GM15510 (cell line): ENCODE results near the gene NEURL2.

ENCODE experiments used
- POLR2A ChIP-seq: IDR thresholded peaks from 3 replicates; pipeline ENCODE4 v1.6.1; 2011; ENCODE audit warnings: borderline replicate concordance; ENCODE audit not compliant: insufficient read length; ENCODE audit errors: extremely low read depth

Gene NEURL2

DNA sequence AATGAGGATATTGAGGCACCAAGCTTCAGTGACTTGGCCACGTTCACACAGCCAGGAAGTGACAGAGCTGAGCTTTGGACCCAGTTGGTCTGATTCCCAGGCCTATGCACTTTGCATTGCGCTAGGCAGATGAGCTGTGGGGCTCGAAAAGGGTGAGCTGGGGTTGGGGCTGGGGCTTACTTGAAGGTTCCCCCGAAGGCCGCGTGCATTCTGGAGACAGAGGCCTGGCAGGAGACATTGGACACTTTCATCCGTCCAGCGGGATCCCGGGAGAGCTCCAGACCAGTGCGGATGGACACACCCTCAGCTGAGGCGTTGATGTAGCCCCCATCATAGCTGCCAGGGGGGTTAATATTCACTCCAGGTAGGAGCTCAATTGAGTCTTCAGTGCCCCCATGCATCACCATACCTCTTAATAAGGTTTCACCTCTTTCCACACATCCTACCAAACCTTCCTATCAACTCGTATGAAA, 18.4 kb upstream of the NEURL2 start:
- TF ChIP-seq POLR2A, result no peak

DNA sequence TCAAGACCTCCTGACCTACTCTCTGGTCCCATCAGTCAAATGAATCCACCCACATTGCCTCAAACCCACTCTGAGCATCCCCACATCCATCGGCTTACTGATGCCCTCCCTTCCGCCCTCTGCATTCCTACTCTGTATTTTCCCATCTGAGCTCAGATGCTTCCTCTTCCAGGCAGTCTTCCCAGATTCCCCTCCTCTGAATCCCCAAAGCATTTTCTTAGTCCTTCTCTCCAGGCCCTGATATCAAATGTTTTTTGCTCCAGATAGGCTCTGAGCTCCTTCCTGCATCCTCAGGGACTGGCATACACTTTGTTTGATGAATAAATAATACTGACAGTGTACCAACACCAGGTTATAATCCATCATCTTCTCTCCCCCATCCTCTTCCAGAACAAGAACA, 17.1 kb upstream of the NEURL2 start:
- no peak for TF ChIP-seq POLR2A

DNA sequence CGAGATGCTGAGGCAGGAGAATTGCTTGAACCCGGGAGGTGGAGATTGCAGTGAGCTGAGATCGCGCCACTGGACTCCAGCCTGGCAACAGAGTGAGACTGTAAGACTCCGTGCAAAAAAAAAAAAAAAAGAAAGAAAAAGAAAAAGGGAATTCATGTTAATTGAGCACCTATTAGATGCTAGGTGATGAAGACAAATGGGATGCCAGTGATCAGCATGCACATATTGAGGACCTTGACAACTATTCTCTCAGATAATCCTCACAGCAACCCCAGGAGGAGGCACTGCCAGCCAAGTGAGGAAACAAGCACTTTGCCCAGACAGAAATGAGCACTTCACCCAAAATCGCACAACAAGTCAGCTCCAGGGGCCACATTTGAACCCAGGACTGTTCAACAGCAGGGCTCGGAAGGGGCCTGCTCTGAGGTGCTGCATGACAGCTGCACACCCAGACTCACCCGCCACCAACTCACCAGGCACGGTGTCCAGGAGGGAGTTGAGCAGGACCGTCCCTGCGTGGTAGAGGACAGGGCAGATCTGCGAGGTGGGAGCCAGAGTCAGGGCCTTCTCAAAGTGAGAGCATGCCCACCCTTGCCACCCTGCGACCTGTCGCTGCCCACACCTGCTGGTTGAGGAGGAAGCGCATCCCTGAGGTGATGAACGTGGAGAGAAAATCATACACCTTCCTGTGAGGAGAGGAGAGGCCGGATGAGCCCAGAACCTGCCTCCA, 16.4 kb upstream of the NEURL2 start:
- TF ChIP-seq POLR2A, result no peak

DNA sequence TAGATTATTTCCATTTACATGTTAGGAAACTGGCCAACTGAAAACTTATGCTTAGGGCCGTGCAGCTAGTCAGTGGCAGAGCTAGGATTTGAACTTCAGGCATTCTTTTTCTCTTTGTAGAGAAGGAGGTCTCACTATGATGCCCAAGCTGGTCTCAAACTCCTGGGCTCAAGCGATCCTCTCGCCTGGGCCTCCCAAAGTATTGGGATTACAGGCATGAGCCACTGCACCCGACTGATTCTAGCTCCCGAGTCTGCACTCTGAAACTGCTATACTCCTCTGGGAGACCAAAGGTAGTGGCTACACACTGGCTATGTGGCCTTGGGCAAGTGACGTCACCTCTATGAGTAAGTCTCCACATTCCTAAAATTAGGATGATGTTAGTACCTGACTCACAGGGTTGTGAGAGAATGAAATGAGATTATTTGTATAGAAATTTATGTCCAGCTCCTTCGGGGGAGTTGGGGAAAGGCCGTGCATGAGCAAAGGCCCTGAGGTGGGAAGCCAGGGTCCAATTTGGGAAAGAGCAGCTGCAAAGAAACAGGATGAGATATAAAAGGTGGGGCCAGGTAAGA, 14.6 kb upstream of the NEURL2 start:
- no peak for TF ChIP-seq POLR2A

DNA sequence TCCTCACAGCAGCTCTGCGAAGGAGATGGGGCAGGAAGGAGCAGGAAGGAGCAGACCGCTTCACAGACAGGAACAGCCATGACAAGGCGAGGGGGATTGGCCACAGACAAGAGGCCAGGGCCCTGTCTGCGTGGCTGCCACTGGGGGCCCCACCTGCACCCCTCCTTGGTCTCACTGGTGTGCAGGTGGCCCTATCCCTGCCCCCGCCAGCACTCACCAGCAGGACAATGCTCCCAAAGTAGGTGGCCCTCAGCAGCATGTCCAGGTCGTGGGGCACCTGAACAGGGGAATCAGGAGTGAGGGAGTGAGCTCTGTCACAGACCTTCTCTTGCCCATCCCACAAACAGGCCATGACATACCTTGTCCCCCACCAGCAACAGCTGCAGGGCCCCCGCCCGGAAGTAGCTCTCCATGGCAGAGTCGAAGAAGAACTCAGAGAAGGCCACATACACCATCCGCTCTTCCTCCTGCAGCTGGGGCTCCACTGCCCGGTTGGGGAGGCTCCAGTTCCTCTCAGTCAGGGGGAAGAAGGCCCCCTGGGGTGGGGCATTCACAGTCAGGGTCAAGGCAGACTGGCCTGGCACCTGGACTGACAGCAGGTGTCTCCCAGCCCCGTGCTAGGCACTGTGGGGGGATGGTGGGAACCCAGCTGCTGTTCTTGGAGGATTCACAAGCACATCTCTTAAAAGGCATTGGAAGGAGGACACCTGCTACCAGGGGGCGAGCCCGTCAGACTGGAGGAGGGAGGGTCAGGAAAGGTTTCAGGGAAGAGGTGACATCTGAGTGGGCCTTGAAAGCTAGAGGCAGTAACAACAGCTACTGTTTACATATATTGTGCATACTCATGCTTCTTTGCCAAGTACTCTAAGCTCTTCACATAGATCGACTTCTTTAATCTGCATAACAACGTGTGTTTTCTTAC, 13.8 kb upstream of the NEURL2 start:
- no peak for TF ChIP-seq POLR2A

DNA sequence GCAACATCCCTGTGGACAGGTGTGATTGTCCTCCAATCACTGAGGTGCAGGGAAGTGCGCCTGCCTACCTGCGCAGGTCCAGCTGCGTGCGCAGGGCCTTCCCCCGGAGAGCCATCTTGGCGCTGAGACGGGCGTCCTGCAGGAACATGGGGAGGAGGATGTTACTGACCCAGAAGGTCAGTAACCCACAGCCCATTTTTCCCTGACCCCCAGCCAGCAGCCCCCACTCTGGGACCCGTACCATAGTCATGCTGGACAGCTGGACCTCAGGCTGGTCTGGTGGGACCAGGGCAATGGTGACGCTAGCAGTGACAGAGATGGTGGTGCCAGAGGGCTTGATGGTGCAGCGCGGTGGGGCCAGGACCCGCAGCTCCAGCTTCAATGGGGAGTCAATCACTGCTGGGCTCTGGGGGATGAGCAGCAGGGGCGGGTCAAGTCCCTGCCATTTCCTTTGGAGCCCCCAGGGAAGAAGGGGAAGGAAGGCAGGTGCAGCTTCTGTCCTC, 11.2 kb upstream of the NEURL2 start:
- no peak for TF ChIP-seq POLR2A

DNA sequence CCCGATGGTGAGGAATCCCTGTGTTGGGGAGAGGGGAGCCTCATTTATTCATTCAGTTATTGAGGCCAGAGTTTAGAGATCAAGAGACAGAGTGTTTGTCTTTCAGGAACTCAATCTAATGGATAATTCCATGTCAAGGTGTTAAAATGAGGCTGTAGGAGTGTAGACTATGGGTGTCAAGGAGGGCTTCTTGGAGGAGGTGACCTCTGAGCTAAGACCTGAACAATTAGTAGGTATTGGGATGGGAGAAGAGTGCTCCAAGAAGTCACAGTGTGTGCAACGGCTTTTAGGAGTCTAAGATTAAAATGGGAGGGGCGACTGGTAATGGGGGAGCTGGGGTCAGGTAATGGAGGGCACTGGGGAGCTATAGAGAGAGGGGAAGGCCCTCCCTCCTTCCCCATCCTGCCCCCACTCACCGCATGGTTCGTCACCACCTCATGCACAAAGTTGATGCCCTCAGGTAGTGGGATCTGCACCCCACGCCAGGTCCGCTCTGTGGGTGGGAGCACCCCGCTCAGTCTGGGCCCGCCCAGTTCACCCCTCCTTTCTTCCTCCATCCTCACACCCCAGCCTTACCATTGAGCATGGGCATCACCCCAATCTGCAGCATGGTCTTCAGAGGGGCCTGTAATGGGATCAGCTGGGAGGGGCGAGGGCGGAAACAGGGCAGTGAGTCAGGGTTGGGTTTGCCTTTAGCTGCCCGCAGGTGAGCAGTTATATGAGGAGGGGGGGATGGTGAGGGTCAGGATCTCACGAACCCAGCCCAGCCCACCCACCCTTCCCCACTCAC, 8.2 kb upstream of the NEURL2 start:
- TF ChIP-seq POLR2A, result no peak

DNA sequence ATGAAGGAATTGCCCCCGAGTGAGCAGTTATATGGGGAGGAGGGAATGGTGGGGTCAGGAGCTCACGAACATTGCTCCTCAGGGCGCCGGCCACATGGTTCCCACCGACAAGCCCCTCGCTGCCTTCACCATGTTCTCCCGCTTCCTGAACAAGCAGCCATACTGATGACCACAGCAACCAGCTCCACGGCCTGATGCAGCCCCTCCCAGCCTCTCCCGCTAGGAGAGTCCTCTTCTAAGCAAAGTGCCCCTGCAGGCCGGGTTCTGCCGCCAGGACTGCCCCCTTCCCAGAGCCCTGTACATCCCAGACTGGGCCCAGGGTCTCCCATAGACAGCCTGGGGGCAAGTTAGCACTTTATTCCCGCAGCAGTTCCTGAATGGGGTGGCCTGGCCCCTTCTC, 7.3 kb upstream of the NEURL2 start:
- TF ChIP-seq POLR2A, result no peak

DNA sequence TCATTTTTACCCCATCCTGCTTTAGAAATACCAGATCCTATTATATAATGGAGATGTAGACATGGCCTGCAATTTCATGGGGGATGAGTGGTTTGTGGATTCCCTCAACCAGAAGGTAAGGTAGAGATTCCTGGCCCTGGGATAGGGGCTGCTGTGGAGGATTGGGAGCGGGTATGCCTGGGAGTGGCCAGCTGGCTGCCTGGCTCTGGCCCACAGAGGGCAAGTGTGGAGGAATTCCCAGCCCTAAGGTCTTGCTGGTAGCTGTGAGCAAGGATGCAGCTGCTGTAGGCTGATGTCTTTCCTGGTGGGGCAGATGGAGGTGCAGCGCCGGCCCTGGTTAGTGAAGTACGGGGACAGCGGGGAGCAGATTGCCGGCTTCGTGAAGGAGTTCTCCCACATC, 6.7 kb upstream of the NEURL2 start:
- TF ChIP-seq POLR2A, result no peak

DNA sequence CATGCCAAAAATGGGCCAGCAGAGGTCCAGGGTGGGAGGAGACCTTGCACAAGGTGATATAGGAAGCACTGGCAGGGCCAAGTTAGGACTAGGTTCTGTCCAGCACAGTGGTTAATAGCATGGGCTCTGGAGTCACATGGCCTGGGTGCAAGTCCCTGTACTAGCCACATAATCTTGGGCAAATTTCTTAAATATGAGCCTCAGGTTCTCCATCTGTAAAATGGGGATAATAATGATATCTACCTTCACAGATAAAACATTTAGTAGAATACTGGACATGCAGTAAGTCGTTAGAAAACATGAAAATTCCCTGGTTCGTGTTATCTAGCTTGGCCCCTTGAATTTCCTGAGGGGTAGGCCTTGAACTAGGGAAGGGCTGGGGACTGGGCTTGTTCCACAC, 6.3 kb upstream of the NEURL2 start:
- no peak for TF ChIP-seq POLR2A

DNA sequence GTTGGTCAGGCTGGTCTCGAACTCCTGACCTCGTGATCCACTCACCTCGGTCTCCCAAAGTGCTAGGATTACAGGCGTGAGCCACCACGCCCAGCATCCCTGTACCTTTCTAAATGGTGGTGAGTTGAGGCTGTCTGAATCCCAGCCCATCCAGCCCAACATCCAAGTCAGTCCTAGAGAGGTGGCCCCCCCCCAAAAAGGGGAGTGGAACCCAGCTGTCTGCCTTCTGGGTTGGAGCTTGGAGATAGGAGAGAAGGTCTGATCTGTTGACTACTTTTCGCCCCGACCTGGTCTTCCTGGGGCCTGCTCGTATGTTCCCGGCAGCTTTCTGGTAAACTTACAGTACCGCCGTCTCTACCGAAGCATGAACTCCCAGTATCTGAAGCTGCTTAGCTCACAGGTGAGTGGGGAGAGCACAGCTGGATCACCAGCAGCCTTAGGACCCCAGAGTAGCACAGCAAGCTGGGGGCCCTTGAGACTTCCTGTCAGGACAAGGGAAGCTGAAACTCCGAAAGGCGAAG, 5.7 kb upstream of the NEURL2 start:
- TF ChIP-seq POLR2A, result no peak

DNA sequence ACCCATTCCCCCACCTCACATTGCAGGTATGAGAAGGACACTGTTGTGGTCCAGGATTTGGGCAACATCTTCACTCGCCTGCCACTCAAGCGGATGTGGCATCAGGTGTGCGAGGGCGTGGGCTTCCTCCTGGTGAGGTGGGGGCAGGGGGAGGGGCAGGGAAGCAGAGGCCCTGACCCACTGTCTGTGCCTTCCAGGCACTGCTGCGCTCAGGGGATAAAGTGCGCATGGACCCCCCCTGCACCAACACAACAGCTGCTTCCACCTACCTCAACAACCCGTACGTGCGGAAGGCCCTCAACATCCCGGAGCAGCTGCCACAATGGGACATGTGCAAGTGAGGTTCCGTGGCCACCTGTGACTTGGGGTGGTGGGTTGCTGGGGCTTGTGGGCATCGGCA, 3.8 kb upstream of the NEURL2 start:
- TF ChIP-seq POLR2A, result no peak

DNA sequence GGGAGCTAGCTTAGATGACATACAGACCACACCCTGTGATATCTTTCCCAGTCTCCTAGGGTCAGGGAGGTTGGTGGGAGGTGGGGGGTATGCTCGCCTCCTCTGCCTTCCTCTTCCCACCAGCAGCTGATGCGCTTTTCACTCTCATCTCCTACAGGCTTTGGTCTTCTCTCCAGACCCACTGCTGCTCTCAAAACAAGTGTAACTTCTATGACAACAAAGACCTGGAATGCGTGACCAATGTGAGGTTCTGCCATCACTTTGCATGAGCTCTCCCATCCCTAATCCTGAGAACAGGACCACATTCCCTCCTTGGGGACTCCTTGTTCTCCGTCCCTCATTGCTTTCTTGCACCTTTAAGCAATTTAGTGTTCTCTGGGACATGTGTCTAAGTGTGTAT, 2.8 kb upstream of the NEURL2 start:
- no peak for TF ChIP-seq POLR2A

DNA sequence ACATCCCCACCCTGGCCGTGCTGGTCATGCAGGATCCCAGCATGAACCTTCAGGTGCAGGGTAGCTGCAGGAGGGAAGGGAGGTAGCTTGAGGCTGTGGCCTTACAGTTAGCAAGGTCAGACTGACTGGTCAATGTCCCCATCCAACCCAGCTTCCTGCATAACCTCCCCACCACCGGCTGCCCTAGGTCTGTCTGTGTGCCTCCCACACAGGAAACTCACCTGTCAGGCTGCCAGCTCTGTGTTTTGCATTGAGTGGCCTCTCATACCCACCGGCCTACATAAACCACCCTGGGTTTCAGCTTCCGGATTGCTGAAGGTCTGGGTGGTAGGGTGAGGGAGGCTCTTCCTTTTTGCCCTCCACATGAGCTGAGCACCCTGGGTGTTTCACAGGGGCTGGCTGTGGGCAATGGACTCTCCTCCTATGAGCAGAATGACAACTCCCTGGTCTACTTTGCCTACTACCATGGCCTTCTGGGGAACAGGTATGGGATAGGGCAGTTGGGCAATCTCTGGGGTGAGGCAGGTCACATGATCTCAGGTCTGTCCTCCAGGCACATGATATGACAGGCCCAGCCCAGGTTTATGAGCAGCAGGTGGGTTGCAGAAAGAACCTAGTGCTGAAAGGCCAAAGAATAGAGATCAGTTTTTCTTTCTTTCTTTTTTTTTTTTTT, 2.0 kb upstream of the NEURL2 start:
- TF ChIP-seq POLR2A, result no peak

DNA sequence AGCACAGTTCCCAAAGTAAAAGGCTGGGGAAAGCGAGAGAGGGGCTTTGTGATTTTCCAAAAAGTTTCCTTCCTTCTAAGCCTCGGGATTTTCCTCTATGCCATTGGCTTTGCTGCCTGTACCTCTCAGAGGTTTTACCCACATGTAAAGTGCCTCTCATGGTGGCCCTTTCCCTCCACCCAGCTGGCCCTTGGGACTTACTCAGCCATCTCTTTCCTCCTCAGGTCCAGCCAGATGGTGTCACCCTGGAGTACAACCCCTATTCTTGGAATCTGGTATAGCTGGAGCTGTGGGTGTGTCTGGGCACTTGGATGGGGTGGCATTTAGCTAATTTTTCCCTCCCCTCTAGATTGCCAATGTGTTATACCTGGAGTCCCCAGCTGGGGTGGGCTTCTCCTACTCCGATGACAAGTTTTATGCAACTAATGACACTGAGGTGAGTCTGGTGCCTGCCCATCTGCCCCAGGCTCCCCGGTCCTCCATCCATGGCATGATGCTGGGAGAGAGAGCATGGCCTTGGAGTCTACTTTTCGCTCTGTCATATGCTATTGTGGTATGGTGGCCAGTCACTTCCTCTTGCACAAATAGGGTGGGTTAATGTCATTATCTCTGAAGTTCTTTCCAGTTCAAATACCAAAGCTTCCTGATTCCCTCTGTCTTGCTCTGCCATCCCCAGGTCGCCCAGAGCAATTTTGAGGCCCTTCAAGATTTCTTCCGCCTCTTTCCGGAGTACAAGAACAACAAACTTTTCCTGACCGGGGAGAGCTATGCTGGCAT, 1.2 kb upstream of the NEURL2 start:
- TF ChIP-seq POLR2A, result no peak
